Renal pelvis (tissue), 4 donors: Measurements from ENCODE around the gene BAIAP2L2. TPM values are rescaled to one million over a fixed set of nuclear protein-coding genes. Genes with fewer than 3 reads are reported as not detected.

ENCODE experiments used
- DNase-seq: peaks from one replicate; pipeline ENCODE4 v3.0.0-alpha.2; 2013
- polyA plus RNA-seq, 3 donors: library from polyadenylated mRNA; unstranded; fragments of 120-200 nt; gene quantifications; one replicate each; pipeline ENCODE4 v1.2.1, GENCODE V29; 2013; ENCODE audit not compliant: insufficient read length in 3 of 3

Gene BAIAP2L2
- polyA plus RNA-seq, 3 donors = 6.9 to 13.3 (median 11.2) TPM

DNA sequence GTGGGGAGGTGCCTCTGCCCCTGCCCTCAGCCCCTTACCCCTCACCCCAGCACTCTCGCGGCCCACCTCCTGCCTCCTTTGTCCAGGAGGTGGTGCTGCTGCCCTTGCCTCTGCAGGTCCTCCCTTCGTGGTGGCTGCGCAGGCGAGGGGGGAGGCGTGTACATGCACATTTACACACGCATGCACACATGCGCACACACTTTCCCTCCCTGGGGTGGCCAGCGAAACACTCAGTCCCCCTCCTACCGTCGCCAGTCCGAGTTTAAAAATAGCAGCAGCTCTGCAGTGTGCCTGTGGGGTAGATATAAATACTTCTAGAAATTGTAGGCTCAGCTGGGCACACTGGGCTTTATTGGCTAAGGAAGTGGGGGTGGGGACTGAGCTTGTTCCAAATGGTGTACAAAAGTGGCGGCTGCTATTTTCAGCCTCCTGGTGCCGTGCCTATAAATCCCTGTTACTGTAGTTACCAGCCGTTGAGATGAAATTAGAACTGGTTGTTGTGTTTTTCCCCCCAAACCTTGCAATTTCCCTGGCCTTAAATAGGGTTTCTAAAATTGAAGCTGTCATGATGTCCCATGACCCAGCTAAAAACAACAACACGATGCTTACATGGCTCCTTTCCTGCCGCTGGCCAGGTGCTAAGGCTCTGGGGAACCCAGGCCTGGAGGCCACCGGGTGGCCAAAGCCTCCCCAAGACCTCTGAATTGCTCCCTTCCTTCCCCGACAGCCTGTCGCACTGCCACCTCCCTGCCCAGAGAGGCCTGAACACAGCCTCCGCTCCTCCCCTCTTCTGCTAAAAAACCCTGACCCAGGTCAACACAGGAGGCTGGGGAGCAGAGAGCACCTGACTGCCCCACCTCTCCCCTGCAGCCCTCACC lies 40.9 kb downstream of the BAIAP2L2 start:
- no peak for DNase-seq

GRCh38 chr22:38068641-38069371 lies 41.7 kb downstream of the BAIAP2L2 start:
- DNase-seq = no peak

- no peak for DNase-seq
Observed at GRCh38 chr22:38067761-38068360, 42.6 kb downstream of the BAIAP2L2 start.

DNA sequence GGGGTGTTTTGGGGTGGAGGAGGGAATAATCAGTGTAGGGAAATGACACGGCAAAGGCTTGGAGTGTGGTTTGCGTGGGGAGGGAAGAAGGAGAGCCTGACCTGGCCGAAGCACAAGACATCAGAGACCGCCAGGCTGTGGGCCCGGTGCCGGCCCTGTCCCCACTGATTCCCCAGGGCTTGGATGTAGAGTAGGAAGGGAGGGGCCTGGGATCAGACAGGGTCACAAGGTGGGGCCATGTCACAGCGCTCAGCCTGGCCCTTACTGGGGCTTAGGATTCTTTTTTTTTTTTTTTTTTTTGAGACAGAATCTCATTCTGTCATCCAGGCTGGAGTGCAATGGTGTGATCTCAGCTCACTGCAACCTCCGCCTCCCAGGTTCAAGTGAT lies 43.5 kb downstream of the BAIAP2L2 start:
- DNase-seq = no peak

DNA sequence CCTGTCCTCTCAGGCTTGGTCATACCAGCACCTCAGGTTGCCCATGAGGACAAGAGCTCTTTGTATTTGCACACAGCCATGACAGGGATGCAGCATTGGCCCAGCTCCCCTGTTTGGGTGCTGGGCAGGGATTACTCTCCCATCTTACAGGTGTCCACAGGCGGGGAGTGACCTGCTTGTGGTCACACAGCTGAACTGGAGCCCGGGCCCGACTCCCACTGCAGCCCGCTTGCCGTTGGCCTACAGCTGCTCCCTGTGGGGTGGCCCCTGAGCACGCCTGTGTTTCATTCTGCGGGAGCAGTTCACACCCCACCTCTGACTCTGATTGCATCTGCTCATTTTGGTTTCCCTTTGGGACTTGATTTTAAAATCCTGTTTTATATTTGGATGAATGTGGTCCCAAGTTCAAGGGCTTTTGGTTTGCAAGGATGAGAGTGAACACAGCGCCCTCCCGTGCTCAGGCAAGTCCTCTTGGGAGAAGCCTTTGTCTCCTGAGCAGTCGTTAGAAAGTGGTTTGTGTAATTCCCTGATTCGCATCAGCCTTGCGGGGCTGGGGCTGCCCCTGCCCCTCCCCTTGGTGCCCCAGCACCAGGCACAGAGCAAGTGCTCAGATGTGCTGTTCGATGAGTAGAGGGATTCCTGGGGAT lies 44.0 kb downstream of the BAIAP2L2 start:
- no peak for DNase-seq

DNA sequence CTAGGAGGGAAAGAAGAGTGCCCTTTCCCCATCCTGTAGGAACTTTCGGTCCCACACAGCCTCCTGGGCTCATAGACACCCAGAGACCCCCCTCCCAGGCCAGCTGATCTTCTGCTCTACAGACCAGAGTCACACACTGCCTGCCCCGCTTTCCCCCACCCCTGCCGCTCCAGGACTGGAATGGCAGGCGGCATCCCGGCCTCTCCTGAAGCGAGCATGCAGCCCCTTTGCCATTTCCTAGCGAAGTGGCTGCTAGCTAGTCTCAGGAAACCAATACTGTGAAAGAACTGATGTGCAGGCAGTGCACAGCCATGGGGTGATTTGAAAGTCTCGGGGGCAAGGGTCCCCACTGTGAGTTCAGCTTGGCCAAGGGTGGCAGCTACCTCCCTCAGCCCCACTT lies 44.9 kb downstream of the BAIAP2L2 start:
- no peak for DNase-seq

DNA sequence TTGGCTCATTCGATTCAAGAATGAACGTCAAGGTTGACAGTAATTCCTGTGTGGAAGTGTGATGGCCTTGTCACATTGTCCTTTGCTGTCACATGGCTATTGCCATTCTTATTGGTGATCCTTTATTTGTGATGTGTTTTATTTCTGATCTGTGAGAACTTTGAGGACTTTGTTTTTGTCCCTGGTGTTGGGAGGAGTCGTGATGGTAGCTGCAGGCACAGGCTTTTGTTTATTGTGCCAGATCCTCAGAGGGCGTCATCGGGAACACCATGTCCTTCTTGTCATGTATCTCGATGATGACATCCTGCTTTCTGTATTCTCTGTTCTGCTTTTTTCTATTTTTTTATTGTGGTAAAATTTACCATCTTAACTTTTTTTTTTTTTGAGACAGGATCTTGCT lies 47.7 kb downstream of the BAIAP2L2 start:
- DNase-seq = no peak

DNA sequence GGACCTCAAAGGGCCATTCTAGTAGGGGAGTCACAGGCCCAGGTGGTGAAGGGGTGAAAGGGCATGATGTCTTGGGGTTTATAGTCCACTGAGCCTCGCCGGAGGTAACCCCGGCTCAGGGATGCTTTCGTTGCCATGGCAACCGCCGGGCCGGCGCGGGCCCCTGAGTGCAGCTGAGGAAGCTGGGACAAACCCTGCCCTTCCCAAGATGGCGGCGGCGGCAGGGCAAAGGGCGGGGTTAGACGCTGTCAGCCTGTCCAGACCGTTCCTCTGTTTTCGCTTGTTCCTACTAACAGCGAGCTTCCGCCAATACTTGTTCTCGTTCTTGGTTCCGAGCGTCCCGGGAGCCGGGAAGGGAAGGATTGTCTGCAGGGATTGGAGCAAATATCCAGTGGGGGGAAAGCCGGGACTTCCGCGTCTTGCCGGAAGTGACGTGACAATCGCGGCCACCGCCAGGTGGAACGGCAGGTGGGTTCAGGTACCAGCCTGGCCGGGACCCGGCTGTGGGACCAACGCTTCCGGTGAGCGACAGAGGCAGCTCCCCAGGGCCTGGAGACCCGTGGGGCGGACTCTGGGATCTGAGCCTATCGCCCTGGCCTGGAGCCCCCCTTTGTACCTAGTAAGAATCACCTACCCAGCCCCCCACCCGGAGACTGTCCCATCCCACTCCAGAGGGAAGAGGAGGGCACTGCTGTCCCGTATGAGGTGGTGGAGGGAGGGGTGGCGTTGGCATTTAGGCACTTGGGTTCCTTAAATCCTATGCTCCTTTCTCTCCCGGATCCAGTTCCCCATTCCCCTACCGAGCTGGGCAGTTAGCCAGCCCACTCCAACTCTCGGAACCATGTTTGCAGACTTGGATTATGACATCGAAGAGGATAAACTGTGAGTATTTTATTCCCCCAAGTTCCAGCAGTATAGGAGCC lies 53.3 kb downstream of the BAIAP2L2 start, which contains the start of gene PICK1:
Gene PICK1 (plus strand): TSS at position 436 of the 923 bp plus-strand sequence. CDS start 406 bp downstream, at position 842.
- DNase-seq = peak; percentile 93

- DNase-seq = peak; percentile 83
Observed at GRCh38 chr22:38051900-38052862, 58.3 kb downstream of the BAIAP2L2 start.

DNA sequence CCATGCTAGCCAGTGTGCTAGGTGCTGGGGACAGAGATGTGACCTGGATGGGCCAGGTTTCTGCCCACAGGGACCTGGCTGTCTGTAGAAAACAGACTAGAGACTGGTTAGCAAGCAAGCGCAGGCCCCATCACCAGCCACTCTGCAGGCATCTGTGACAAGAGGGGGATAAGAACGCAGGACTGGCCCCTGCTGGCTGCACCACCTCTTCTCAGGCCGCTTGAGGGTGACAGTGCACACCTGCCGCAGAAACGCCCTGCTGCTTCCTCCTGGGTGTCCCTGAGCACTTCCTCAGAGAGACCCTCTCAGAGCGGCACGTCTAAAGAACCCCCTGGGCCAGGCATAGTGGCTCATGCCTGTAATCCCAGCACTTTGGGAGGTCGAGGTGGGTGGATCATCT lies 59.2 kb downstream of the BAIAP2L2 start:
- no peak for DNase-seq

GRCh38 chr22:38050720-38051119 lies 59.8 kb downstream of the BAIAP2L2 start:
- DNase-seq = no peak

- DNase-seq = no peak
Observed at GRCh38 chr22:38049812-38050619, 60.5 kb downstream of the BAIAP2L2 start.

GRCh38 chr22:38046070-38046748 lies 64.3 kb downstream of the BAIAP2L2 start:
- no peak for DNase-seq

DNA sequence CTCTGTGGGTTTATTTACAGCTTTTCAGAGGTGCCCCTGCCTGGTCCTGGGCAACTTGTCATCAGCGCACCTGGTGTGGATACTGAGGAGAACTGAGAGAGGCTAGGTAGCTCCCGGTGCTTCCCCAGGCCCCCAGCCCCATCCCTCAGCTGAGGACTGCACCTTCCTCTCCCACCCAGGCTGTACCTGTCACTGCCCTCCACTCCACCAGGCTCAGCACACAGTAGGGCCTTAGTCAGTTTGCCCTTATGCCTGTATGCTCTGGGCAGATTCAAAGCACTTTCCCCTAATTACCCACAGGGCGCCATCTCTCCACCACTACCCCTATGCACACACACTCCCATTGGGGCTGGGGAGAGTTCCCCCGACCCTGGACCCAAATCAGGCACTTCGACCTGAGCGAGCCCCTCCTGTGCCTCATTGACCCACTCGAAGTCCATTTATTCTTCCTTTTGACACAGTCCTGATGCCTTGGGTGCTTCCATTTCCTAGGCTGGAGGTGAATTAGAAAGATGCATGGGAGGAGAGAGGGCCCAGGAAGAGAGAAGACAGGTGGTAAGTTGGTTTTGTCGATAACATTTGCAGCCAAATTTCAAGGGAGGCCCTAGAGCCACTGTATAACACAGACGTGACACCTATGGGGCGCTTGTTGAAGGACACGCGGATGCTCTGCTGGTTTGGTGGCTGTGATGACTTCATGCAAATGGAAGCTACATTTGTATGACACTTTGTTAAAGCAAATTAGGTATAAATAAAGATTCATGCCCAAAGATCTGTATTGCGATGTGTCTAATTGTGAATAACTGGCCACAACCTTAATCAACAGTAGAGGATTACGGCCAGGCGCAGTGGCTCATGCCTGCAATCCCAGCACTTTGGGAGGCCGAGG lies 67.1 kb downstream of the BAIAP2L2 start:
- DNase-seq = no peak

DNA sequence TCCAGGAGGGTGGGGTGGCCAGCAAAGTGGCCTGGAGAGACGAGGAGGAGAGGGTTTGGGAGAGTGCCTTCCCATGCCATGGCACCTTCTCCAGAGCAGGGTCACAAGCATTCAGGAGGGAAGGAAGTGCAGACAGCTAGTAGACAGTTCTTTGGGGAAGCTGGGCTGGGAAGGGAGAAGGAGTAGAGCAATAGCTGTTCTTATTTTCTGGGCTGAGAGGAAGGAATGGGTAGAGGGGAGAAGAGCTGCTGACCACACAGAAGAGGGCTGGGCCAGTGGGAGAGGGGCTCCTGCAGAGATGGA lies 68.0 kb downstream of the BAIAP2L2 start:
- no peak for DNase-seq

GRCh38 chr22:38041760-38042487 lies 68.6 kb downstream of the BAIAP2L2 start:
- DNase-seq = no peak
